Limb (tissue), 2 donors: ENCODE data around the gene REG4.
A peak's percentile ranks its signal among the peaks of the same experiment; 100 is the strongest.
"Not testable (repeated sequence)": the region's sequence is repeated elsewhere in the genome, so short reads cannot be mapped to it uniquely, and the experiment has no call there.

Source experiments
- DNase-seq, 2 donors: peaks; one replicate each; pipeline ENCODE4 v3.0.0-alpha.2; 2016; ENCODE audit errors: extremely low spot score in 2 of 2

The REG4 gene

GRCh38 chr1:119808491-119808890 lies 2.8 kb downstream of the REG4 start:
- no peak for DNase-seq

GRCh38 chr1:119806489-119806888 lies 4.8 kb downstream of the REG4 start:
- DNase-seq: no peak

GRCh38 chr1:119805746-119806145 lies 5.5 kb downstream of the REG4 start:
- DNase-seq: no peak

- DNase-seq: no peak
These were observed 6.0 kb downstream of the REG4 start for GRCh38 chr1:119805247-119805646.

- no peak for DNase-seq
These were observed 11.6 kb downstream of the REG4 start for GRCh38 chr1:119799599-119800177.

GRCh38 chr1:119799003-119799402 lies 12.3 kb downstream of the REG4 start:
- no peak for DNase-seq

- no peak for DNase-seq
These were observed 13.7 kb downstream of the REG4 start for GRCh38 chr1:119797606-119798005.

- DNase-seq: no peak
These were observed 14.1 kb downstream of the REG4 start for GRCh38 chr1:119797162-119797561.

- no peak for DNase-seq
These were observed 15.7 kb downstream of the REG4 start for GRCh38 chr1:119795261-119796200.

GRCh38 chr1:119794876-119795240 lies 16.4 kb downstream of the REG4 start:
- no peak for DNase-seq

- peak in 1 of 2 donors; percentile 27 for DNase-seq
These were observed 16.9 kb downstream of the REG4 start for GRCh38 chr1:119794230-119794875.

GRCh38 chr1:119791377-119791776 lies 19.9 kb downstream of the REG4 start:
- DNase-seq: no peak

- DNase-seq: no peak
These were observed 20.6 kb downstream of the REG4 start for GRCh38 chr1:119790451-119791198.

- DNase-seq: no peak
These were observed 23.5 kb downstream of the REG4 start for GRCh38 chr1:119787776-119788175.

GRCh38 chr1:119786473-119787050 lies 24.7 kb downstream of the REG4 start:
- DNase-seq: not testable (repeated sequence)

- not testable (repeated sequence) for DNase-seq
These were observed 25.2 kb downstream of the REG4 start for GRCh38 chr1:119786046-119786445.

- DNase-seq: peak in 1 of 2 donors; percentile 27
These were observed 27.0 kb downstream of the REG4 start for GRCh38 chr1:119784191-119784781.

- DNase-seq: no peak
These were observed 27.7 kb downstream of the REG4 start for GRCh38 chr1:119783354-119784185.

GRCh38 chr1:119782631-119783325 lies 28.5 kb downstream of the REG4 start:
- DNase-seq: no peak
